A673 (cell line): ENCODE results near the gene ZER1.

Experiments used
- CTCF ChIP-seq: fragments of 300-800, 200-600 bp; sonication (generic); conservative IDR thresholded peaks from 2 replicates; pipeline ENCODE4 v1.5.1; 2017; ENCODE audit warnings: low read depth, mild to moderate bottlenecking, antibody characterized with exemption, low read length, moderate library complexity, mixed read lengths
- EZH2 ChIP-seq: fragments of 200-600 bp; sonication (generic); IDR thresholded peaks from 2 replicates; pipeline ENCODE4 v1.6.1; 2017; ENCODE audit warnings: borderline replicate concordance, low read depth, mild to moderate bottlenecking, mixed read lengths, antibody characterized with exemption, low read length; ENCODE audit not compliant: poor library complexity, severe bottlenecking

- TF ChIP-seq CTCF (no peak), EZH2 (no peak)
Observed at GRCh38 chr9:128742401-128742800, 29.3 kb downstream of the ZER1 start.
